HuH-7 (cell line): Measurements from ENCODE around the gene TRPV3.
A peak's percentile ranks its signal among the peaks of the same experiment; 100 is the strongest.
"Not testable (repeated sequence)": the region's sequence is repeated elsewhere in the genome, so short reads cannot be mapped to it uniquely, and the experiment has no call there.

Source experiments
- DNase-seq: peaks from one replicate; pipeline ENCODE4 v3.0.0; 2011; ENCODE audit warnings: low spot score

TRPV3 gene

GRCh38 chr17:3524024-3524423 is 33.6 kb downstream of the TRPV3 start:
- no peak for DNase-seq

GRCh38 chr17:3519472-3519871 is 38.1 kb downstream of the TRPV3 start:
- not testable (repeated sequence) for DNase-seq

DNA sequence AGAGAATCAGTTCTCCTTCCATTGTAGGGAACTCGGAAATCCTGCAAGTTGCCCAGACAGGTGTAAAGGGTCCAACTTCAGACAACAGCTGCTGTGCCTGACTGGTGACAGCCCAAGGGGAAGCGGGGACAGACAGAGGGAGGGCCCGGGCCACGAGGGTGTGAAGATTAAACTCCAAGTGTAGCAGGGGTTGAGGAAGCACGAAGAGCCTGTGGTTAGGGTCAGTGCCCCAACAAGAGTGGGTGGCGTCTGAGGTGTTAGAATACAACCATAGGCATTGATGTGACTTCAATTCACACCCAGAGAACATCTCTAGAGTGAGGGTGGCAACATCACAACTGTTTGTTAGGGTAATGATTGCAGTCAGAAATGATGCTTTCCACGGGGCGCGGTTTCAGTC is 42.7 kb downstream of the TRPV3 start:
- DNase-seq = no peak

DNA sequence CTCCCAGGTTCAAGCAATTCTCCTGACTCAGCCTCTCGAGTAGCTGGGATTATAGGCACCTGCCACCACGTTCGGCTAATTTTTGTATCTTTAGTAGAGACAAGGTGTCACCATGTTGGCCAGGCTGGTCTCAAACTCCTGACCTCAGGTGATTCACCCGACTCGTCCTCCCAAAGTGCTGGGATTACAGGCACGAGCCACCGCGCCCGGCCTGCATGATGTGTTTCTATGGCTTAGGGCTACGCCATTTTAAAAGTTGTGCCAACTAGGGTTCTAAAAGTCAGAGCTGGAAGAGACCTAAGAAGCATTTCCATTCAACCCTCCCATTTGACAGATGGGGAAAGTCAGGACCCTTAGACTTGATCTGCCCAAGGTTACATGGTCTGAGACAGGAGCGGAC is 43.4 kb downstream of the TRPV3 start:
- DNase-seq = not testable (repeated sequence)

- no peak for DNase-seq
These were observed 44.1 kb downstream of the TRPV3 start for GRCh38 chr17:3513305-3514035.

DNA sequence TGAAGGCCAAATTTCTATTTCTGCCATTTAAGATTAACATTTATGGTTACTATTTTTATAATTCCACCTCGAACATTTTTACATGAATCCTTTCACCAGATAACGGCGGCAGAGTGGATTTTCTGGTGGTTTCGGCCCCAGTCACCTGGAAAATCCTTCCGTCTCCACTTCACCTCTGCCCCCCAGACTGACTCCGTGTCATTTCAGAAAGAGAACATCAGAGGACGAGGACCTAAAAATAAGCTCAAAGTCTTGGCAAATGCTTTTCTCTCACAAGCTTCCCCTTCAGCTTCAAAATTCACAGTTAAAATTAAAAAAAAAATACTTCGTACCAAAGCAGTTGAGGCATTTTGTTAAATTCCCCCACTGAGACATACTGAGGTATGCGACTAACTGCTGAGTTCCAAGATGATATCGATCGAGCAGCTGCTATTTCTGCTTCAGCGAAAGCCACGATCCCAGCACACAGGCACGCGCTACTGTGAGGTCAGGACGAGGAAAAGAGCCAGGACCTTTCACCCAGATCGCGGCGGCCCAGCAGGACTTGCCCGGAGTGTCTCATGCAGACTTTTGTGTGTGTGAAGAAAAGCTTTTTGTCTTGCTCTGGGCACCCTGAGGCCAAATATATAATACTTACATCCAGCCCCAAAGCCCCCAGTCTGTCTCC is 45.0 kb downstream of the TRPV3 start:
- no peak for DNase-seq

DNA sequence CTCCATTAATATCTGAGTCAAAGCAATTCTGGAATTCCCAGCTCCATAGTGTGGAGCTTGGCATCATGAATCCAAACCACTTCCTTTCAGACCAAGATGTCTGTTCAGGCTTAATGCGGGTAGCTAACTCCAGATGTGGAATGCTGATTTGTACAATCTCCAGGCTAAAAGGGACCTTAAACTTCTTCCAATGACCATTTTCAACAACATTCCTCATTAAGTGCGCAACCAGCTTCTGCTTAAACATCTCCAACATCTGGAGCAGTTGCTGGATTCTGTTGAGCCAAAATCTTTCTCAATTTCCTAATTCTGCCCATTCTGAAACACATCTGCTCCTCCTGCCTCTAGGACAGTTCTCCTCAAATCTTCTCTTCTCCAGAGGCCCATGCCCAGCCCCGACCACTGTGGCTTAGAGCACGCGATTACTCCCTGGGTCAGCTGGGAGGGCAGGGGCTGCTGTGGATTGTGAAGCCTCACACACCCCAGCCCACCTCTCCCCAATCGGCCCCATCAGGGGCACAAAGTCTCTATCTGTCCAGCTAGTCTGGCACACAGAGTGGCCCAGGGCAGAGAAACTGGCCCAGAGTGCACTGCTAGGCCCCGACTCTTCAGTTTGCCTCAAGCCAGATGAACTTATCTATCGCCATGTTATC is 45.6 kb downstream of the TRPV3 start:
- DNase-seq = no peak

DNA sequence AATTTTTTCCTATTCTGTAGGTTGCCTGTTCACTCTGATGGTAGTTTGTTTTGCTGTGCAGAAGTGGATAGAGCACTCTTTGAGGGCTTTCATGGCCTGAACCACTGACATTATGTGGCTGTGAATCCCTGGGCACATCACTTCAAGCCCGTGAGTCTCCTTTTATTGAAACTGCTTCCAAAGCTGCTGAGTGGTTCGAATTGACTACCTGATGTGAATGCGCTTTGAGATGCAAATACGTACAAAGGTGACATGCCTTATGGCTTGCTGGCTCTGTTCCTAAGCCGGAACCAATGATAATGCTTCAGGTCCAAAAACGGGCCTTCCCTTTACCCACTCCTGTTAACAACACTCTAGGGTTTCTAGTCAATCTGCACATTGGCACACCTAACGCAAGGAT is 47.5 kb downstream of the TRPV3 start:
- no peak for DNase-seq

DNA sequence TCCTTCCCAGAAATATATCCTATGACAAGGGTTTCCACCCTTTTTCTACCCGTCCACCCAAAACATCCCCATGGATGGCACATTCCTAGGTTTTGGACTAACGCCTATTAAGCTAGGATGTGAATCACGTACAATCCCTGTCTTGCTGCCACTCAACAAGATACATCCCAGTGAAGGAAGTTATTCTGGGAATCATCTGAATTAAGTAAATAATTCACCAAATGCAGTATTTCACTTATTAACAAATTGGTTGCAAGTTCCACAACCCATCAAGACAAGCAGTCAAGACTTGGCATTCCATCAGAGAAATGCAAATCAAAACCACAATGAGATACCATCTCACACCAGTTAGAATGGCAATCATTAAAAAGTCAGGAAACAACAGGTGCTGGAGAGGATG is 49.7 kb downstream of the TRPV3 start:
- no peak for DNase-seq

GRCh38 chr17:3507071-3507470 is 50.5 kb downstream of the TRPV3 start:
- DNase-seq = no peak

- peak; percentile 60 for DNase-seq
These were observed 51.6 kb downstream of the TRPV3 start for GRCh38 chr17:3506054-3506453.

DNA sequence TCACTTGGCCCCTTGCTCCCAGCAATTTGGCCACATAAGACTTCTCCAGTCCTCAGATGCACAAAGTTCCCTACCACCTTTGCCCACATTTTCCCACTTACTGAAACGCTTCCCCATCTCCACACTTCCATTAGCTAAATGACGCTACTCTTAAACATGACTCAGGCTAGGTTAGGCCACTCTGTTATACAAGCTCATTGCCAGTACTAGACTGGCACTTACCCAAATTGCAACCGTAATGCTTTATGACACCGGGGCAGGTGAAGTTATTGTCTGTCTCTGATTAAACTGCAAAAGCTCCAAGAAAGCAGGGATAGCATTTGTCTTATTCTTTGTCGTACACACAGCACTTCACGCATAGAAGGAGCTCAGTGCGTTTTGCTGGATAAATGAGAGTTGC is 52.6 kb downstream of the TRPV3 start:
- DNase-seq = no peak

- no peak for DNase-seq
These were observed 54.3 kb downstream of the TRPV3 start for GRCh38 chr17:3503285-3503684.

GRCh38 chr17:3502466-3502865 is 55.1 kb downstream of the TRPV3 start:
- no peak for DNase-seq

DNA sequence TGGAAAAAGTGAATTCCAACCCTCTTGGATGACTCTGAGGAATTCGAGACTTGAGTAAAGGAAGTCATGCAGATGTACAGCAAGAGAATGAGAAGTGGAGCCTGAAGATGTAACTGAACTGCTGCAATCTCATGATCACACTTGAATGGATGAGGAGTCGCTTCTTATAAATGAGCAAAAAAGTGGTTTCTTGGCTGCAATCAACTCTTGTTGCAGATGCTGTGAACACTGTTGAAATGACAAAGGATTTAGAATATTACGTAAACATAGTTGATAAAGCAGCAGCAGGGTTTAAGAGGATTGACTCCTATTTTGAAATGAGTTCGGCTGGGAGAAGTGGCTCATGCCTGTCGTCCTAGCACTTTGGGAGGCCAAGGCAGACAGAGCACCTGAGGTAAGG is 56.3 kb downstream of the TRPV3 start:
- DNase-seq = no peak

- no peak for DNase-seq
These were observed 60.5 kb downstream of the TRPV3 start for GRCh38 chr17:3497101-3497500.

GRCh38 chr17:3485481-3486068 is 72.0 kb downstream of the TRPV3 start:
- DNase-seq = no peak

DNA sequence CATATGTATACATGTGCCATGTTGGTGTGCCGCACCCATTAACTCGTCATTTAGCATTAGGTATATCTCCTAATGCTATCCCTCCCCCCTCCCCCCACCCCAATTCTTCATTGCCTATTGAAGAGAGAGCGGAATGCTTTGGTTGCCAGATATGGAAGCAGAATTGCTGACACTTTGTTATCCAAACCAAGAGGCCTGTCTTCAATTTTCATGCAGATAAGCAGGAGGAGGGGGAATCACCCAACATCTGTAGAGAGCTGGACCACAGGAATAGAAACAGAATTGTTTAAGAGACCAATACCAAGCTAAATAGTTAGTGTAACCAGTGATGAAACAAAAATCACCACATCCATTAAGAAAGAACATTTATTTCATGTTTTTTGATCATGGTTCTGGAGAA is 74.8 kb downstream of the TRPV3 start:
- DNase-seq = no peak

DNA sequence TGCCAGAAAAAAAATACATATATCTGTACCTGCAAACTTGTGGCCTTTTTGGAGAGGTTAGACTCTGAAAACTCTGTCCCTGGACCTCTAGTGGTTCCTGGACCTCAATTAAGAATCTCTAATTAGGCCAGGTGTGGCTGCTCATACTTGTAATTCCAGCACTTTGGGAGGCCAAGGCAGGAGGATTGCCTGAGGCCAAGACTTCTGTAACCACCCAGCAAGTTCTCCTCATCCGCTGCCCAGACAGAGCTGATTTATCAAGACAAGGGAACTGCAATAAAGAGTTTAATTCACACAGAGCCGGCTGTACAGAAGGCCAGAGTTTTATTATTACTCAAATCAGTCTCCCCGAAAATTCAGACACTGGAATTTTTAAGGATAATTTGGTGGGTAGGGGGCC is 77.6 kb downstream of the TRPV3 start:
- no peak for DNase-seq

GRCh38 chr17:3475812-3476610 is 81.6 kb downstream of the TRPV3 start, which contains the start of gene ASPA:
Gene ASPA (plus strand): TSS chr17:3475997. CDS start chr17:3476160, 163 bp downstream.
- no peak for DNase-seq

DNA sequence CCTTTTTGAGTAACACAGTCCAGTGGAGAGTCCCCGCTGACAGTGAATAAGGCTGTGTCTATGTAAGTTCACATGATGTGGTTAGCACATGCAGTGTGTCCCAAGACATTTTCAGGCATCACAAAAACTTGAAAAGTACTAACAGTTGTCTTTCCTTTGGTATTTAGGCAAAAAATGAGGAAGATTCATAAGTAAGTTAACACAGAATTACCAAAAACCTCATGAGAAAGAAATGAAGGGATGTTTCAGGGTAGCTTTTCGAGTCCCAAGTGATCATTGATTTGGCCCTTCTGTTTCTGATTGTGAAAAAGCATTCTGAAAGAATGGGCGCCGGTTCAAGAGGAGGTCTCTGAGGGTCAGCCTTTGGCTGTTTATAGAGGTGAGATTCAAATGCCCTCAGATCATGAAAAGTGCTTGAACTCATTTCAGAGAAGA is 82.3 kb downstream of the TRPV3 start:
- DNase-seq = no peak

- peak; percentile 86 for DNase-seq
These were observed 83.4 kb downstream of the TRPV3 start for GRCh38 chr17:3474212-3474611.
